Chondrocyte (in vitro differentiated cells): ENCODE measurements around the gene STIM1. TPM values are rescaled to one million over a fixed set of nuclear protein-coding genes. Genes with fewer than 3 reads are reported as not detected.

ENCODE experiments used
- DNase-seq: peaks from one replicate; pipeline ENCODE4 v3.0.0; 2021; ENCODE audit warnings: mixed read lengths, low spot score
- H3K27ac Mint-ChIP-seq: one replicate; pipeline ENCODE4 v1.8.0; 2021; ENCODE audit warnings: mild to moderate bottlenecking, moderate library complexity, mixed read lengths; ENCODE audit not compliant: unreplicated experiment
- H3K27me3 Mint-ChIP-seq: 2 replicates; pipeline ENCODE4 v1.8.0; 2021; ENCODE audit warnings: low read depth, mixed read lengths
- H3K36me3 Mint-ChIP-seq: 2 replicates; pipeline ENCODE4 v1.8.0; 2021; ENCODE audit warnings: low read depth, mixed read lengths
- H3K4me1 Mint-ChIP-seq: 2 replicates; pipeline ENCODE4 v1.8.0; 2021; ENCODE audit warnings: low read depth, mild to moderate bottlenecking, mixed read lengths
- H3K4me3 Mint-ChIP-seq: one replicate; pipeline ENCODE4 v1.8.0; 2021; ENCODE audit warnings: mild to moderate bottlenecking, moderate library complexity, mixed read lengths; ENCODE audit not compliant: unreplicated experiment
- H3K9me3 Mint-ChIP-seq: 2 replicates; pipeline ENCODE4 v1.8.0; 2021; ENCODE audit warnings: low read depth, mixed read lengths
- CTCF ChIP-seq: fragments of 200-600 bp; sonication (generic); IDR thresholded peaks from 2 replicates; pipeline ENCODE4 v1.5.0; 2021; ENCODE audit warnings: antibody characterized with exemption, mild to moderate bottlenecking, moderate library complexity
- total RNA-seq: library from RNA; stranded (reverse); gene quantifications from 3 replicates; pipeline ENCODE4 v1.2.1, GENCODE V29; 2021

STIM1 gene
- total RNA-seq, 1 donor from 2014 or later = 50.7 TPM

GRCh38 chr11:4095509-4096230 lies 240.2 kb downstream of the STIM1 start:
- DNase-seq = no peak
- no peaks in the 10 kb centered on the region for H3K27me3 Mint-ChIP-seq

DNA sequence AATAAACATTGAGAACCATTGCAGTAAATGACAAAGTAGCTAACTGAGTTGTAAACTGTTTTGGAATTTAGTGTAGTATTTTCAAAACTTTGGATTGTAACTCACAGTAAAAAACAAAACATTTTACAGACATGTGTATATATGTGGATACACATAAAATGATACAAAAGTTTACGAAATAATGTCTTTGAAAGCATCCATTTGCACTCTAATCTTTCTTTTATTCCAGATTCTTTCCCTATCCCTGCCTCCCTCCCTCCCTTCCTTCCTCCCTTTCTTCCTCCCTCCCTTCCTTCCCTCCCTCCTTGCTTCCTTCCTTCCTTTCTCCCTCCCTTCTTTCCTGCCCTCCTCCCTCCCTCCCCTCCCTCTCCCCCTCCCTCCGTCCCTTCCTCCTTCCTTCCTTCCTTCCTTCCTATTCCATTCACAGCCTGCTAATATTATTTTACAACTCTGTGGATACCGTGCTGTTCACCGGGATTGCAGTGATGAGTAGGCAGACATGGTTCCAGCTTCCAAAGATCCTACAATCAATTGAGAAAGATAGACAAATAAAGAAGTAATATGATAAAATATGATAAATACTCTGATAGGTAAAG lies 242.7 kb downstream of the STIM1 start:
- Mint-ChIP-seq H3K4me3 (no peak overlapping the region), H3K27ac (no peak overlapping the region), H3K27me3 (no peaks in the 10 kb centered on the region), H3K4me1 (peaks cover 29% of the 10 kb centered on the region), H3K36me3 (peaks cover 5% of the 10 kb centered on the region), H3K9me3 (no peaks in the 10 kb centered on the region)
- TF ChIP-seq CTCF = no peak
- DNase-seq = no peak

More at GRCh38 chr11:4095509-4096230, 240.2 kb downstream of the STIM1 start:
- peak overlapping the region; percentile 98 for H3K27ac Mint-ChIP-seq
- no peaks in the 10 kb centered on the region for H3K9me3 Mint-ChIP-seq
- no peaks in the 10 kb centered on the region for H3K36me3 Mint-ChIP-seq
- H3K4me3 Mint-ChIP-seq = peak overlapping the region; percentile 93
- H3K4me1 Mint-ChIP-seq = peaks cover 29% of the 10 kb centered on the region
- peak; percentile 18 for TF ChIP-seq CTCF

GRCh38 chr11:4102711-4103110 lies 247.2 kb downstream of the STIM1 start:
- H3K27me3 Mint-ChIP-seq = no peaks in the 10 kb centered on the region
- no peak overlapping the region for H3K27ac Mint-ChIP-seq
- TF ChIP-seq CTCF = no peak
- DNase-seq = no peak
- no peaks in the 10 kb centered on the region for H3K9me3 Mint-ChIP-seq
- H3K4me3 Mint-ChIP-seq = no peak overlapping the region
- H3K36me3 Mint-ChIP-seq = peaks cover 14% of the 10 kb centered on the region
- H3K4me1 Mint-ChIP-seq = peaks cover 4% of the 10 kb centered on the region

DNA sequence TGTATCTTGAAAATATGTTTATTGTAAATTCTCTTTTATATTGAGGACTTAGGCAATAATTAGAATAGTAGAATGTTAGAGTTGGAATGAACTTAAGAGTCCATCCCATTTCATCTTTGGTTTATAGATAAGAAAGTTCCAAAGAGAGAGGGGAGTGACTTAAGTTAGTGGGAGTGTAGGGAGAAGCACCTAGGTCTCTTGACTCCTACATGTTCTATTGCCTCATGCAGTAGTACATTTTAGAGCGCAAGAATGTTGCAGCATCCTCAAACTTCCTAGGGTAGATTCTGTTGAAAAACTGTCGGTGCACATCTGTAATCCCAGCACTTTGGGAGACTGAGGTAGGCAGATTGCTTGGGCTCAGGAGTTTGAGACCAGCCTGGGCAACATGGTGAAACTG lies 247.8 kb downstream of the STIM1 start:
- H3K27ac Mint-ChIP-seq = no peak overlapping the region
- no peak for TF ChIP-seq CTCF
- peaks cover 16% of the 10 kb centered on the region for H3K36me3 Mint-ChIP-seq
- H3K4me3 Mint-ChIP-seq = no peak overlapping the region
- DNase-seq = no peak
- peaks cover 4% of the 10 kb centered on the region for H3K4me1 Mint-ChIP-seq
- H3K9me3 Mint-ChIP-seq = no peaks in the 10 kb centered on the region
- no peaks in the 10 kb centered on the region for H3K27me3 Mint-ChIP-seq

DNA sequence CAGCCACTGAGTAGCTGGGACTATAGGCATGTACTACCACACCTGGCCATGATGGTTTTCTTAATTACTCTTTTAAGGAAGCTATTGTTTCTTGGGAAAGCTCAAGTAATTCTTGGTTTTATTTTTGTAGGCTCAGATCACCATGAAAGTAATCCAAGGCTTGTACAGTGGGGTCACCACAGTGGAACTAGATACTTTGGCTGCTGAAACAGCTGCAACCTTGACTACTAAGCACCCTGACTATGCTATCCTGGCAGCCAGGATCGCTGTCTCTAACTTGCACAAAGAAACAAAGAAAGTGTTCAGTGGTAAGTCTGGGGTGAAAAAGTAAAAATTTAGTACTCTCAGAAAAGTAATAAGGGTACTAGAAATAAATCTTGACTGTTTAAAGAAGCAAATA lies 250.5 kb downstream of the STIM1 start:
- no peak for TF ChIP-seq CTCF
- no peak overlapping the region for H3K27ac Mint-ChIP-seq
- H3K9me3 Mint-ChIP-seq = no peaks in the 10 kb centered on the region
- H3K4me1 Mint-ChIP-seq = no peaks in the 10 kb centered on the region
- H3K4me3 Mint-ChIP-seq = no peak overlapping the region
- DNase-seq = no peak
- no peaks in the 10 kb centered on the region for H3K27me3 Mint-ChIP-seq
- peaks cover 19% of the 10 kb centered on the region for H3K36me3 Mint-ChIP-seq
